ENCODE measurements around the gene MYO18B. TPM values are rescaled to one million over a fixed set of nuclear protein-coding genes. Genes with fewer than 3 reads are reported as not detected.

The MYO18B gene
- total RNA-seq, 1 experiment from 2014 or later, result 0.05 TPM

- H3K79me2 ChIP-seq (ENCODE audit: insufficient read depth, low read length), result no peaks in the 10 kb centered on the region
- TF ChIP-seq ZNF274 (IDR thresholded peaks at IDR 0.05; ENCODE audit: low read depth, low read length) (no peak), REST (IDR thresholded peaks at IDR 0.05; ENCODE audit: low read depth) (no peak), EZH2phosphoT487 (IDR thresholded peaks at IDR 0.05; ENCODE audit: borderline replicate concordance) (no peak), CEBPB (IDR thresholded peaks at IDR 0.05; ENCODE audit: low read depth) (no peak), SIN3A (IDR thresholded peaks at IDR 0.05; ENCODE audit: low read depth) (no peak), EGR1 (IDR thresholded peaks at IDR 0.05; ENCODE audit: low read depth) (no peak), ZBTB33 (IDR thresholded peaks at IDR 0.05; ENCODE audit: extremely low read depth, insufficient replicate concordance, low read length) (no peak)
- no peak overlapping the region for H2AFZ ChIP-seq (ENCODE audit: low read depth, low read length, poor library complexity, severe bottlenecking)
- POLR2A ChIA-PET, result no interaction called here
- no TSS peak for BruUV-seq (replicated peaks)
- H3K4me1 ChIP-seq (ENCODE audit: control insufficient read depth in 1 of 2, insufficient read depth in 2 of 2, low read length in 2 of 2), result no peaks in the 10 kb centered on the region
- CTCF ChIA-PET, result no interaction called here
- H3K9me2 ChIP-seq (ENCODE audit: insufficient read depth), result no peaks in the 10 kb centered on the region
- DNase-seq (ENCODE audit: low read depth, low spot score) (no peak), ATAC-seq (no peak)
- no peak overlapping the region for H3K4me3 ChIP-seq (replicated peaks in 1 of 2; ENCODE audit: low read depth in 1 of 2, low read length in 2 of 2)
- peaks cover 9% of the 10 kb centered on the region; the same call in 1 of the 2 replicates for H3K27me3 ChIP-seq (ENCODE audit: insufficient read depth, low read length)
- H3K4me2 ChIP-seq (ENCODE audit: low read length), result no peak overlapping the region
- H3K9me3 ChIP-seq (ENCODE audit: control insufficient read depth in 1 of 2, insufficient read depth in 1 of 2, low read depth in 1 of 2, low read length in 2 of 2), result no peaks in the 10 kb centered on the region
- H3K9ac ChIP-seq (ENCODE audit: low read length), result no peak overlapping the region
- RAD21 ChIA-PET (ENCODE audit: low non-redundant PET in 1 of 2, low total read pairs in 2 of 2, uncharacterized antibody in 2 of 2, unreplicated experiment in 2 of 2), result no interaction called here
- intact Hi-C loops (cut with micrococcal nuclease), result no loop called here
- H4K20me1 ChIP-seq (ENCODE audit: insufficient read depth), result no peaks in the 10 kb centered on the region
- no peak overlapping the region for H3K27ac ChIP-seq (ENCODE audit: low read depth, low read length)
- H3K36me3 ChIP-seq (ENCODE audit: control insufficient read depth in 1 of 2, insufficient read depth in 2 of 2, low read length in 2 of 2), result no peaks in the 10 kb centered on the region
Measured at GRCh38 chr22:26023104-26023775, 281.3 kb downstream of the MYO18B start.
